ENCODE data around the gene TPPP. TPM values are rescaled to one million over a fixed set of nuclear protein-coding genes. Genes with fewer than 3 reads are reported as not detected.

The TPPP gene
- polyA plus RNA-seq, 1 donor (not counting 4 experiments of a cell fraction or from before 2014, with no cell fraction given): 0.88 TPM

GRCh38 chr5:662751-663435 is 30.3 kb downstream of the TPPP start:
- H3K9me3 ChIP-seq (ENCODE audit: control insufficient read depth, low read depth, low read length): no peaks in the 10 kb centered on the region
- H3K9me1 ChIP-seq (ENCODE audit: control insufficient read depth, extremely low read depth, insufficient read depth, low read length): no peaks in the 10 kb centered on the region
- no peaks in the 10 kb centered on the region for H3K27me3 ChIP-seq (ENCODE audit: control insufficient read depth, extremely low read depth, insufficient read depth, low read length)
- no peak overlapping the region for H3K4me2 ChIP-seq (ENCODE audit: control insufficient read depth, extremely low read depth, insufficient read depth, low read depth, low read length)
- H3K9ac ChIP-seq (ENCODE audit: control insufficient read depth, extremely low read depth, insufficient read depth, low read length): no peak overlapping the region
- no peak overlapping the region for H3K27ac ChIP-seq (ENCODE audit: control insufficient read depth, insufficient read depth, low read length)
- no peak for DNase-seq (ENCODE audit: low read depth, low spot score)
- H3K36me3 ChIP-seq (ENCODE audit: control insufficient read depth in 2 of 2, extremely low read depth in 1 of 2, insufficient read depth in 2 of 2, low read length in 2 of 2): peaks cover 15 to 28% of the 10 kb centered on the region in 2 experiments
- H3K4me1 ChIP-seq (ENCODE audit: control insufficient read depth, extremely low read depth, insufficient read depth, low read length): no peaks in the 10 kb centered on the region
- H3K79me2 ChIP-seq (ENCODE audit: control insufficient read depth, insufficient read depth, low read length): no peaks in the 10 kb centered on the region
- no peak overlapping the region for H2AFZ ChIP-seq (ENCODE audit: control insufficient read depth, low read length)
- TF ChIP-seq EZH2 (IDR thresholded peaks at IDR 0.05; ENCODE audit: low read length) (no peak), CTCF (optimal IDR thresholded peaks at IDR 0.05 in 1 of 3, IDR thresholded peaks at IDR 0.05 in 1 of 3, conservative IDR thresholded peaks at IDR 0.05 in 1 of 3; ENCODE audit: extremely low read depth in 1 of 3, insufficient read depth in 2 of 3, low read length in 3 of 3) (no peak)
- dilution Hi-C loops (cut with MboI; ENCODE audit: extremely low pct_ligation_motif_present, low sequenced_read_pairs): no loop called here
- no peaks in the 10 kb centered on the region for H4K20me1 ChIP-seq (ENCODE audit: control insufficient read depth, extremely low read depth, insufficient read depth, low read length)
- no peak overlapping the region for H3K4me3 ChIP-seq (ENCODE audit: control insufficient read depth in 2 of 3, extremely low read depth in 1 of 3, insufficient read depth in 2 of 3, low read depth in 1 of 3, low read length in 3 of 3)
- FAIRE-seq: no peak

- H3K27ac ChIP-seq (ENCODE audit: control insufficient read depth, insufficient read depth, low read length): no peak overlapping the region
- no peak overlapping the region for H3K4me2 ChIP-seq (ENCODE audit: control insufficient read depth, extremely low read depth, insufficient read depth, low read depth, low read length)
- H3K9me1 ChIP-seq (ENCODE audit: control insufficient read depth, extremely low read depth, insufficient read depth, low read length): no peaks in the 10 kb centered on the region
- no peaks in the 10 kb centered on the region for H3K9me3 ChIP-seq (ENCODE audit: control insufficient read depth, low read depth, low read length)
- dilution Hi-C loops (cut with MboI; ENCODE audit: extremely low pct_ligation_motif_present, low sequenced_read_pairs): no loop called here
- H4K20me1 ChIP-seq (ENCODE audit: control insufficient read depth, extremely low read depth, insufficient read depth, low read length): no peaks in the 10 kb centered on the region
- TF ChIP-seq CTCF (optimal IDR thresholded peaks at IDR 0.05 in 1 of 3, IDR thresholded peaks at IDR 0.05 in 1 of 3, conservative IDR thresholded peaks at IDR 0.05 in 1 of 3; ENCODE audit: extremely low read depth in 1 of 3, insufficient read depth in 2 of 3, low read length in 3 of 3): no peak
- no peak for TF ChIP-seq EZH2 (IDR thresholded peaks at IDR 0.05; ENCODE audit: low read length)
- H3K79me2 ChIP-seq (ENCODE audit: control insufficient read depth, insufficient read depth, low read length): no peaks in the 10 kb centered on the region
- FAIRE-seq: no peak
- H3K4me1 ChIP-seq (ENCODE audit: control insufficient read depth, extremely low read depth, insufficient read depth, low read length): no peaks in the 10 kb centered on the region
- no peak overlapping the region for H3K9ac ChIP-seq (ENCODE audit: control insufficient read depth, extremely low read depth, insufficient read depth, low read length)
- no peak overlapping the region for H3K4me3 ChIP-seq (ENCODE audit: control insufficient read depth in 2 of 3, extremely low read depth in 1 of 3, insufficient read depth in 2 of 3, low read depth in 1 of 3, low read length in 3 of 3)
- H2AFZ ChIP-seq (ENCODE audit: control insufficient read depth, low read length): no peak overlapping the region
- peaks cover 18 to 31% of the 10 kb centered on the region in 2 experiments for H3K36me3 ChIP-seq (ENCODE audit: control insufficient read depth in 2 of 2, extremely low read depth in 1 of 2, insufficient read depth in 2 of 2, low read length in 2 of 2)
- no peak for DNase-seq (ENCODE audit: low read depth, low spot score)
- H3K27me3 ChIP-seq (ENCODE audit: control insufficient read depth, extremely low read depth, insufficient read depth, low read length): no peaks in the 10 kb centered on the region
Observed at GRCh38 chr5:661891-662750, 31.0 kb downstream of the TPPP start.

All from keratinocyte (primary cell).